Stimulated activated naive CD8-positive, alpha-beta T cell treated with anti-CD3 and anti-CD28 coated beads, Interleukin-15, amount 100 ng/mL, for 72 hours (primary cell): ENCODE results near the gene RASSF3.

Experiments
- ATAC-seq: fragments of 150-1000 bp; cut with Tn5 transposase; 2 replicates; pipeline ENCODE4 v1.10.0; 2021; ENCODE audit warnings: mild to moderate bottlenecking, moderate library complexity
- DNase-seq, 2 donors: peaks; one replicate each; pipeline ENCODE4 v3.0.0; 2021 to 2022
- H3K27ac Mint-ChIP-seq, 2 donors: one replicate each; pipeline ENCODE4 v1.8.0; 2022; ENCODE audit warnings: mild to moderate bottlenecking in 2 of 2, mixed read lengths in 2 of 2, moderate library complexity in 2 of 2
- H3K27me3 Mint-ChIP-seq: one replicate; pipeline ENCODE4 v1.8.0; 2022; ENCODE audit warnings: mixed read lengths
- H3K4me1 Mint-ChIP-seq: one replicate; pipeline ENCODE4 v1.8.0; 2022; ENCODE audit warnings: mild to moderate bottlenecking, mixed read lengths
- H3K4me3 Mint-ChIP-seq, 2 donors: one replicate each; pipeline ENCODE4 v1.8.0; 2022; ENCODE audit warnings: mild to moderate bottlenecking in 2 of 2, mixed read lengths in 2 of 2, moderate library complexity in 1 of 2
- H3K9me3 Mint-ChIP-seq, 2 donors: one replicate each; pipeline ENCODE4 v1.8.0; 2022; ENCODE audit warnings: mixed read lengths in 2 of 2

Gene RASSF3

DNA sequence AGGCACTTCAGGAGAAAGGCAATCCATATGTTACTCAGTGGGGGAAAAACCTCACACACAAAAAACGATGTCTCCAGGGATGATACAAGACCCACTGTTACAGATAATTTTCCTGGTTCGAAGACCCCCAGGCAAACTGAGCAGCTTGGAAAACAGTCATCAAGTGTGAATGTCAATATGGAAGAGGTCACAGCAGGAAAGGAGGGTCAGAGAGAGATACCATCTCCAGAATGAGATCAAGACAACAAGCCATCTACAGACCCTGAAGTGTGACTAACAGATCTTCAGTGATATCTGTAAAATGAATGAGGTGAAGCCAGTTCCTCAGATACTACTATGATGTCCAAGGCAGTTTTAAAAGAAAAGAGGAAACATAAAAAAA, 120.3 kb downstream of the RASSF3 start:
- Mint-ChIP-seq H3K4me3 (no peak overlapping the region), H3K27me3 (no peaks in the 10 kb centered on the region), H3K9me3 (no peaks in the 10 kb centered on the region), H3K27ac (peak overlapping the region in 1 of 2 donors; percentile 57), H3K4me1 (peaks cover 16% of the 10 kb centered on the region)
- no peak for ATAC-seq
- DNase-seq = no peak

DNA sequence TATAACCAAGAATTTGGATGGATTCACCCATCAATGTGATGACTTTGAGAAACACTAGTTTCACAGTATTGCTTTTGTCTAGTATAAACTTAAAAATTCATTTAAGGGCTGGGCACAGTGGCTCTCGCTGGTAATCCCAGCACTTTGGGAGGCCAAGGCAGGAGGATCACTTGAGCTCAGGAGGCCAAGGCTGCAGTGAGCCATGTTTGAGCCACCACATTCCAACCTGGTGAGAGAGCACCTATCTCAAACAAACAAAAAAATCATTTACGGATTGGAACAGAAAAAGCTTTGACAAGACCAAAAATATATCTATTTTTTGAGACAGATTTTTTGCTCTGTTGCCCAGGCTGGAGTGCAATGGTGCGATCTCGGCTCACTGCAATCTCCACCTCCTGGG, 121.4 kb downstream of the RASSF3 start:
- H3K27ac Mint-ChIP-seq = no peak overlapping the region
- H3K27me3 Mint-ChIP-seq = no peaks in the 10 kb centered on the region
- no peak overlapping the region for H3K4me3 Mint-ChIP-seq
- ATAC-seq = no peak
- no peaks in the 10 kb centered on the region for H3K9me3 Mint-ChIP-seq
- peaks cover 16% of the 10 kb centered on the region for H3K4me1 Mint-ChIP-seq
- DNase-seq = no peak

DNA sequence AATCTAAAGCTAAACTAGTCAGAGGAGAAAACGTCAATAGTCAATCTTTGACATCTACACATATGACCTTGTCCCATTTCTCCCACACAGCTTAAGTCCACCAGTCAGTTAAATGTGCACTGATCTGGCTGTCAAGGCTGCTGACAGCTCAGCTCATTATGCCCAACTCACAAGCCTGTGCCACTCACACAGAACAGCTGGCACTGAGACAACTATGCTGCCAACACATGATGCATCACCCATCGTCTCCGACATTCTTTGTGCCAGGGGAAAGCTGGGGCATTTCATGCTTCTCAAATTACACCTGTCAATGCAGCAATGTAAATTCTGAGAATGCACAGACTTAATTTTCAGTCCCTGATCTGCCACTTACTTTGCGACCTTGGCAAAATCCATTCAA, 123.6 kb downstream of the RASSF3 start:
- H3K27ac Mint-ChIP-seq = no peak overlapping the region
- H3K27me3 Mint-ChIP-seq = no peaks in the 10 kb centered on the region
- no peak overlapping the region for H3K4me3 Mint-ChIP-seq
- no peak for DNase-seq
- H3K9me3 Mint-ChIP-seq = no peaks in the 10 kb centered on the region
- H3K4me1 Mint-ChIP-seq = peaks cover 32% of the 10 kb centered on the region
- ATAC-seq = no peak

DNA sequence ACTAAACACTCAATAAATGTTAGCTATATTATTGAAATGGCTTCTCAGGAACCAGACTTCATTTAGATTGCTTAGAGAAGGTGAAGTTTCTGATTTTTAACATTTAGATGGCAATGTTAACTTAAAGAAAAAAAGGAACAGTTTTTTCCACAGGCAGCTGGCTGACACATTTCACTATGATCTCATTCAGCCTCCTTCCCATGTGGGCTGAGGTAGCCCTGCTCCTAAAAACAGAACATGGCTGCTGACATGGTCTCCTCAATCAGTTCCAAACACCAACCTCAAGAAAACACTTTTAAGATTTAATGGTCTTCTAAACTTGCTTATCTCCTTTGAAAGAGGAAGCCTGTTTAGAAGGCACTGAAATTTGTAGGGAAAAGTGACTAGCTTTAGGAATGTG, 125.1 kb downstream of the RASSF3 start:
- Mint-ChIP-seq H3K27me3 (no peaks in the 10 kb centered on the region), H3K4me1 (peaks cover 25% of the 10 kb centered on the region)
- ATAC-seq = no peak

DNA sequence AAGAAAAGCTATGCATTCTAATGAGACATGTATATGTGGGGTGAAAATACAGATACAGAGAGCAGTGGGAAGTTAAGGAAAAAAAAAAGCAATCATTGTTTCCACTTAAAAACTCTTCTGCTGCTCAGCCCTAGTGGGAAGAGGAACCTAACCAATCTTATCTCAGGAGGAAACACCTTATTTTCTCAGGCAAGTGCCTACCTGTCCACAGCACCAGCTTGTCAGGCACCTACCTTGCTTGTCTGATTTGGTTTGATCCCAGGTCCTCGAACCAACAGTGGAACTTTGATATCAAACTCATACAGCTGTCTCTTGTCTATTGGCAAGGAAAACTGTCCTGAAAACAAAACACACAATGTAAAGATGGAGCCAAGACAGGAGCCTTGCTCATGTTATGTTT, 126.5 kb downstream of the RASSF3 start:
- Mint-ChIP-seq H3K27me3 (no peaks in the 10 kb centered on the region), H3K27ac (peak overlapping the region; percentile 38 to 98), H3K9me3 (no peaks in the 10 kb centered on the region), H3K4me3 (no peak overlapping the region), H3K4me1 (peaks cover 16% of the 10 kb centered on the region)
- DNase-seq (no peak), ATAC-seq (no peak)

More for the DNA sequence above, 125.1 kb downstream of the RASSF3 start:
- Mint-ChIP-seq H3K4me3 (no peak overlapping the region), H3K27ac (peak overlapping the region in 1 of 2 donors; percentile 12), H3K9me3 (no peaks in the 10 kb centered on the region)
- DNase-seq = no peak

DNA sequence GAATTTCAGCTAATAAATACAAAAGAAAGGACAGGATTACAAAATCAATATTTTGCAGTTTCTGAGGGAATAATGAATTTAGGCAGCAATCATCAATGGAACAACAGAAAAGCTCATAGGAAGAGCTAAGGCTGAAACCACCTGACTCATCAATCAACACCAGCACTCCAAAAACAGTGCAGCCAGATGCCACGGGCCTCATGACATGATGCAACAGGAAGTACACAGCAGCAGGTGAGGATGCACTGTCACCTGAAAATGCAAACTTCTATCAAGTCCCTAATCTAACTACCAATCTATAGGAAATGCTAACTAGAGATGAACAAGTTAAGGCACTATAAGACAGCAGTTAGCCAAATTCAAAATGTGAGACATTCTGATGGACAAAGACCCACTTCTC, 127.2 kb downstream of the RASSF3 start:
- H3K4me1 Mint-ChIP-seq = peaks cover 16% of the 10 kb centered on the region
- peak overlapping the region; percentile 8 to 14 for H3K4me3 Mint-ChIP-seq
- ATAC-seq (peak; percentile 92), DNase-seq (peak; percentile 21 to 58)
- H3K27ac Mint-ChIP-seq = peak overlapping the region; percentile 96 to 98
- no peaks in the 10 kb centered on the region for H3K27me3 Mint-ChIP-seq
- H3K9me3 Mint-ChIP-seq = no peaks in the 10 kb centered on the region

DNA sequence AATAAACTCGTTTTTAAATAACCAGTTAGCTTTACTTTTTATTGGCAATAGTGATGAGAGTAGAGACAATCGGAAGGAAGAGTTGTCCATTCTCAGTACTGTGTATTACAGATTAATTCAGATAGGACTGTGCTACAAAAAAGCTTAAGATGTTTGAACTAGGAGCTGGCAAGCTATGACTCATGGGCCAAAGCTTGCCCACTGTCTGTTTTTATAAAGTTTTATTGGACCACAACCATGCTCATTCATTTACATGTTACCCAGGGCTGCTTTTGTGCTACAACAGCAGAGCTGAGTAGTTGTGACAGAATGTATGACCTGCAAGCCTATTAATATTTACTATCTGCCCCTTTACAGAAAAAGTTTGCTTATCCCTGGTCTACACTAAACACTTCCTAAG, 129.5 kb downstream of the RASSF3 start:
- Mint-ChIP-seq H3K9me3 (no peaks in the 10 kb centered on the region), H3K4me3 (no peak overlapping the region), H3K27me3 (no peaks in the 10 kb centered on the region), H3K27ac (no peak overlapping the region), H3K4me1 (peaks cover 16% of the 10 kb centered on the region)
- ATAC-seq (no peak), DNase-seq (no peak)

DNA sequence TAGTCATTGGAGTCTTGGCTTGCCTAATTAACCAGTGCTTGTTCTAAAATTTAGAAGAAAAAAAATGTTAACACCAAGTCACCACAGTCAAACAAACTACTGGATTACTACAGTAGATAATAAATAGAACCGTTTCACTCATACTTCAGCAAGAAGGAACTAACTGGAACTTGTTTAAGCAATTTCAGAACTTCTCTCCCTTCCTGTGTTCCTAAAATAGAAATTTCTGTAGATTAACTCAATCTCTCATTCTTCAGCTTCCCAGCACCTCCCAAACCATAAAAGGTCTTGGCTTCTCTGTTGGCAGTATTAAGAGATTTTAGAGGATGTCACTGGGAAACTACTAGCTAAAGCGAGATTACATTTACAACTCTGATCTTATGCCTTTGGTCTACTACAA, 130.4 kb downstream of the RASSF3 start:
- no peak for ATAC-seq
- Mint-ChIP-seq H3K4me1 (peaks cover 16% of the 10 kb centered on the region), H3K4me3 (no peak overlapping the region), H3K27ac (no peak overlapping the region), H3K27me3 (no peaks in the 10 kb centered on the region), H3K9me3 (no peaks in the 10 kb centered on the region)
- DNase-seq = no peak

DNA sequence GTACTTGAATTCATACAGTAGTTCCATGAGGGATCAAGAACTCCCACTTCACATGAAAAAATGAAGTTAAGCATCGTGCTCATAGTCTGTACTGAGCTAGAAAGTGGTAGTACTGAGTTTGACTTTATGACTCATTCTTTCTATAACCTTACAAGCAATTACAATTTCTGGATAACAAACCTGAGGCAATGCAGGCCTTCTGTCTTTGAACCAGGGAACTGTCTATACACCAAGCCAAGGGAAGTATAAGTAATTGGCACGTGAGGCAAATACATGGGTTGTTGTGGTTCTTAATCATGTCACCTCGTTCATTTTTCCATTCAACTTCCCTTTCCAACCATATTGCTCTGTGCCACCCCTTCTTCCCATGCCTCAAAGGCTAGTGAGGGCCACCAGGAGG, 132.1 kb downstream of the RASSF3 start:
- Mint-ChIP-seq H3K27ac (no peak overlapping the region), H3K4me3 (no peak overlapping the region), H3K27me3 (no peaks in the 10 kb centered on the region), H3K9me3 (no peaks in the 10 kb centered on the region), H3K4me1 (peaks cover 8% of the 10 kb centered on the region)
- ATAC-seq = peak; percentile 41
- DNase-seq = no peak

DNA sequence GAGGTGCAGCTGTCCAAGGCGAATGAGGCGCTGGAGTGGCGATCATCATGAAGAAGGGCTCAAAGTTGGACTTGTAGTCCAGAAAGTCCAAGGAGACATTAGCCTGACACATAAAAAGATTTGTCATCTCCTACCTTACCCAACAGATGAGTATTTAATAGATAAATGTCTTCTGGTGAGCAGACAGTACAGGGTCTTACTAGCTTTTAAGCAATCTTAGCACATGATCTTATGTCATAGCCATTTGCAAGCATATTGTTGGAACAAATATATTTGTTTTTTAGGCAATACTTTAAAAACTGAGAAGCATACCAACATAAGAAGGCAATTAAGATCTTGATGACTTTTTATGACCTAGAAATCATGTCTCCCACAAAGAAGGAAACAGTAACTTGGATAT, 132.9 kb downstream of the RASSF3 start:
- Mint-ChIP-seq H3K9me3 (no peaks in the 10 kb centered on the region), H3K4me3 (no peak overlapping the region), H3K27me3 (no peaks in the 10 kb centered on the region), H3K4me1 (peaks cover under 1% of the 10 kb centered on the region), H3K27ac (no peak overlapping the region)
- DNase-seq = no peak
- ATAC-seq = no peak

DNA sequence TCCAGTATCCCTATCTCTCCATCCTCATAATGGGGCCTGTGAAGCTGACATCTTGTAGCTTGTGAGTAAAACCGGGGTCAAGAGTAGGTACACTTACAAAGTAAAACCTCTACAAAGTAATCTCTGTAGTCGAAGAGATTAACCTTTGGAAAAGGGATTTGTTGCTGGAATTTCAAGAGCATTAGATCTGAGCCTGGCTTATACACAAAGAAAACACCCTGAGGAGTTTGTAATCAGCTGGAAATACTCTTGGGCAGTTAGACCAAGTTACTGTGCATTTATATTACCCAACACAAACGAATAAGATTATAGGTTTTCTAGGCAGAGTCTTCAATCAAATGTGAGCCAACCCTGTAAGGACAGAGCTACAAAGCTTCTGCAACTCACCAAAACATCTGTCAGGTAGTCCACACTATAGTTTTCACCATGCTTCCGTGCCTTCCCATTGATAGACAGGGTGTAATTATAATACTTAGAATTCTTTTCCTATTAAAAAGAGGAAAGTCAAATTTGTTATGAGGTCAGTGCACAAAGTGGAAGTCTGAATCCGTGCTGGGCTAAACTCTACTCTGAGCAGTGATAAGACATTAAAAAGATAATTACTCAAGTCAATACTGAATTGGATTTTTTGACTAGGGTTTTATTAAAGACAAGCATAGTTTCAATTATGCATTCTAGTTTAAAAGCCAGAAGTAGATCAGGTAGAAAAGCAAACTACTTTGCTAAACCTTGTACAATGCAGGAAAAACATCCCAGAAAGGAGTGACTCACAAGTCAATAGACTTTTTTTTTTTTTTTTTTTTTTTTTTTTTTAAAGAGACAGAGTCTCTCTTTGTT, 134.3 kb downstream of the RASSF3 start:
- no peak for DNase-seq
- H3K27ac Mint-ChIP-seq = no peak overlapping the region
- no peak for ATAC-seq
- H3K4me1 Mint-ChIP-seq = no peaks in the 10 kb centered on the region
- no peaks in the 10 kb centered on the region for H3K27me3 Mint-ChIP-seq
- no peak overlapping the region for H3K4me3 Mint-ChIP-seq
- no peaks in the 10 kb centered on the region for H3K9me3 Mint-ChIP-seq

DNA sequence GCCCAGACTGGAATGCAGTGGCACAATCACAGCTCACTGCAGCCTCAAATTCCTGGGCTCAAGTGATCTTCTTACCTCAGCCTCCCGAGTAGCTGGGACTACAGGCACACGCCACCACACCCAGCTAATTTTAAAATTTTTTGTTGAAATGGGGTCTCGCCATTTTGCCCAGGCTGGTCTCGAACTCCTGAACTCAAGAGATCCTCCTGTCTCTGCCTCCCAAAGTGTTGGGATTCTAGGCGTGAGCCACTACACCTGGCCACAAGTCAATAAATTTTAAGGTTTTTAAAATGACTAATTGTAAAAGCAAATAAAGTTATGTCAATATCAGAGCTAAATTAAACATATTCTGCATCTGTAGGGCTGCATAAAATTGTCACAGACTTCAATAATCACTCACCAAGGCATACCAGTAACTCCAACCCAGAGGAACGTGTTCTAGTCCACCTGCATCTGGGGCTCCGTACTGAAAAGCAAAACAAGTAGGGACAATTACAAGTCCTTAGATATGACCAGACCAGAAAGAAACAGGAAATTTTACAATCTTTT, 135.0 kb downstream of the RASSF3 start:
- Mint-ChIP-seq H3K4me3 (no peak overlapping the region), H3K27ac (no peak overlapping the region), H3K27me3 (no peaks in the 10 kb centered on the region), H3K9me3 (no peaks in the 10 kb centered on the region), H3K4me1 (no peaks in the 10 kb centered on the region)
- no peak for DNase-seq
- ATAC-seq = no peak

DNA sequence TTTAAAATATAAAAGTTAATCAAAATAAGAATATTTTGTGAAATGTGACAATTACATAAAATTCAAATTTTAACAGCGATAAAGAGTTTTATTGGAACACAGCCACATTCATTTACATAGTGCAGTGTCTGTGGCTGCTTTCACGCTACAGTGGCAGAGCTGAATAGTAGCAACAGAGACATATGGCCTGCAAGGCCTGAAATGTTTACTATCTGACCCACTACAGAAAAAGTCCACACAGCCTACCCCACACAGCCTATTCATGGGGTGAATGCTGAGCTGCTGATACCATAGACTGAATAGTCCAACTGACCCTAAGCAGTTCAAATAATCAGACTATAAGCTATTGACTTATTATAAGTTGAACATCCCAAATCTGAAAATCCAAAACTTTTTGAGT, 135.7 kb downstream of the RASSF3 start:
- Mint-ChIP-seq H3K27me3 (no peaks in the 10 kb centered on the region), H3K27ac (no peak overlapping the region), H3K4me1 (no peaks in the 10 kb centered on the region), H3K9me3 (no peaks in the 10 kb centered on the region), H3K4me3 (no peak overlapping the region)
- ATAC-seq = no peak
- DNase-seq = no peak

DNA sequence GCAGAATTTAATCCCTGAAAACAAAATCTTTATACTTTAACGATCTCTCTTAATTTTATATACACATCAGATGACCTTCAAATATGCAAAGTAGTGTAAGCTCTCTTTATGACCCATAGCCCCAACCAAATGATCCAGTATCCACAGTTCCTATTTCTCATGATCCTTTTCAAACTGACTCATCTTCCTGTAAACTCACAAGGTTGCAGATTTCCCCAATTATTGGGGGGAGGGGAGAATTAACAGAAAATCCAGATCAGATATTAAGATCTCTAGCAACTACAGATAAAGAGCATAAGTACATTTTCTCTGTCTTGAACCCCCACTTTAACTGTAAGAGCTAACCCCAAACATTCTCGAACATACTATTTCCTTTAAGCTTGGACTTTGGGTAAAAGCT, 136.4 kb downstream of the RASSF3 start:
- no peaks in the 10 kb centered on the region for H3K9me3 Mint-ChIP-seq
- DNase-seq (no peak), ATAC-seq (no peak)
- H3K4me3 Mint-ChIP-seq = no peak overlapping the region
- no peak overlapping the region for H3K27ac Mint-ChIP-seq
- H3K27me3 Mint-ChIP-seq = no peaks in the 10 kb centered on the region
- no peaks in the 10 kb centered on the region for H3K4me1 Mint-ChIP-seq
